HepG2 (cell line): ENCODE results near the gene ZC3H7B. TPM values are rescaled to one million over a fixed set of nuclear protein-coding genes. Genes with fewer than 3 reads are reported as not detected.

Experiments used
- ATAC-seq: fragments of 200-7000 bp; cut with Tn5 transposase; 3 replicates; pipeline ENCODE4 v1.9.1; 2020; ENCODE audit warnings: mild to moderate bottlenecking, moderate library complexity
- BruUV-seq: library from RNA; stranded (reverse); fragments of 400-500 nt; replicated peaks from 2 replicates; lab custom pipeline; 2021; lab: Mats Ljungman, UMichigan
- CTCF ChIA-PET: fragments of 300-600 bp; formaldehyde crosslinking; extraction: SDS; loops from one replicate; lab custom pipeline; 2021; ENCODE audit warnings: low total read pairs, inconsistent platforms, low intra/inter-chr PET ratio; lab: Yijun Ruan, JAX
- POLR2A ChIA-PET: fragments of 350-600 bp; sonication (Branson Sonifier 250); formaldehyde crosslinking; loops from one replicate; lab custom pipeline; 2020; ENCODE audit warnings: antibody characterized with exemption, inconsistent platforms; lab: Yijun Ruan, JAX
- DNase-seq: peaks from one replicate; pipeline ENCODE4 v3.0.0-alpha.2; 2015; ENCODE audit warnings: low spot score
- FAIRE-seq: peaks from 3 replicates; lab custom pipeline; 2011; peaks lifted over from hg19 to GRCh38; lab: Jason Lieb, UNC
- H2AFZ ChIP-seq: one replicate; pipeline ENCODE4 v1.6.1; 2011; ENCODE audit warnings: low read length, inconsistent platforms
- H3K27ac ChIP-seq: fragments of 300-600 bp; 3 replicates; pipeline ENCODE4 v1.8.0; 2011; ENCODE audit warnings: mixed run types, mild to moderate bottlenecking, mixed read lengths, low read length, inconsistent platforms; ENCODE audit not compliant: insufficient read depth; ENCODE audit errors: extremely low read length
- H3K27me3 ChIP-seq, 2 experiments: fragments of 200-600 bp in 1 of 2; 2 replicates in 1 of 2; 3 replicates in 1 of 2; pipeline versions ENCODE4 v1.6.0 to v1.8.0; 2011; ENCODE audit warnings: low read length in 2 of 2, mild to moderate bottlenecking in 2 of 2, moderate library complexity in 2 of 2, inconsistent platforms in 1 of 2; ENCODE audit not compliant: insufficient read depth in 2 of 2, control insufficient read depth in 1 of 2
- H3K36me3 ChIP-seq, 2 experiments: fragments of 200-600 bp in 1 of 2; replicated peaks in 1 of 2; 2 replicates in 1 of 2; 3 replicates in 1 of 2; pipeline versions ENCODE4 v1.5.1 to v1.8.0; 2011; ENCODE audit warnings: low read length in 2 of 2, inconsistent platforms in 1 of 2; ENCODE audit not compliant: insufficient read depth in 2 of 2, control insufficient read depth in 1 of 2
- H3K4me1 ChIP-seq: 2 replicates; pipeline ENCODE4 v1.5.1; 2012; ENCODE audit warnings: low read length, inconsistent platforms; ENCODE audit not compliant: insufficient read depth
- H3K4me2 ChIP-seq: 2 replicates; pipeline ENCODE4 v1.6.0; 2011; ENCODE audit warnings: low read depth, low read length, inconsistent platforms
- H3K4me3 ChIP-seq, 3 experiments: fragments of 200-600 bp in 1 of 3; sonication (generic), shearing (Covaris generic) in 1 of 3; replicated peaks in 1 of 3; 2 replicates each; pipeline ENCODE4 v1.5.1; 2011 to 2016; ENCODE audit warnings: low read length in 3 of 3, inconsistent platforms in 2 of 3, low read depth in 2 of 3, mild to moderate bottlenecking in 2 of 3, control low read depth in 1 of 3, mixed read lengths in 1 of 3; ENCODE audit not compliant: insufficient read depth in 1 of 3
- H3K79me2 ChIP-seq: one replicate; pipeline ENCODE4 v1.6.1; 2011; ENCODE audit warnings: low read length, inconsistent platforms; ENCODE audit not compliant: insufficient read depth
- H3K9ac ChIP-seq: 2 replicates; pipeline ENCODE4 v1.6.0; 2011; ENCODE audit warnings: mild to moderate bottlenecking, low read depth, low read length, inconsistent platforms; ENCODE audit not compliant: insufficient read depth
- H3K9me3 ChIP-seq: 2 replicates; pipeline ENCODE4 v1.5.1; 2012; ENCODE audit warnings: mild to moderate bottlenecking, low read length
- H4K20me1 ChIP-seq: 2 replicates; pipeline ENCODE4 v1.6.0; 2011; ENCODE audit warnings: inconsistent platforms, mild to moderate bottlenecking, low read length, moderate library complexity; ENCODE audit not compliant: insufficient read depth
- ATM ChIP-seq: fragments of 450-650 bp; IDR thresholded peaks from 2 replicates; pipeline ENCODE4 v1.7.1; 2017; ENCODE audit warnings: mild to moderate bottlenecking, borderline replicate concordance
- BHLHE40 ChIP-seq: IDR thresholded peaks from 2 replicates; pipeline ENCODE4 v1.6.1; 2011; ENCODE audit warnings: low read length, improper control_type of control experiment
- BRD4 ChIP-seq: sonication (generic); formaldehyde crosslinking; IDR thresholded peaks from 2 replicates; pipeline ENCODE4 v1.4.0; 2020; ENCODE audit warnings: missing genetic modification reagents
- FOXJ3 ChIP-seq: sonication (generic); formaldehyde crosslinking; IDR thresholded peaks from 2 replicates; pipeline ENCODE4 v1.4.0; 2020; ENCODE audit warnings: missing genetic modification reagents, mild to moderate bottlenecking, borderline replicate concordance
- NCOA2 ChIP-seq: sonication (generic); formaldehyde crosslinking; IDR thresholded peaks from 2 replicates; pipeline ENCODE4 v1.8.0; 2022; ENCODE audit warnings: inconsistent platforms
- PPARG ChIP-seq: conservative IDR thresholded peaks from 2 replicates; pipeline ENCODE4 v1.6.1; 2016; ENCODE audit warnings: missing biosample characterization, missing genetic modification reagents
- SMYD3 ChIP-seq: sonication (generic); formaldehyde crosslinking; IDR thresholded peaks from 2 replicates; pipeline ENCODE4 v1.8.1; 2023; ENCODE audit warnings: mild to moderate bottlenecking, missing genetic modification reagents
- ZNF329 ChIP-seq: sonication (generic); formaldehyde crosslinking; IDR thresholded peaks from 2 replicates; pipeline ENCODE4 v1.9.0; 2021; ENCODE audit warnings: low read depth, mild to moderate bottlenecking, missing genetic modification reagents
- ZNF550 ChIP-seq: sonication (generic); formaldehyde crosslinking; IDR thresholded peaks from 2 replicates; pipeline ENCODE4 v1.4.0; 2020; ENCODE audit warnings: mild to moderate bottlenecking, missing genetic modification reagents, borderline replicate concordance
- ZNF557 ChIP-seq: sonication (generic); formaldehyde crosslinking; IDR thresholded peaks from 2 replicates; pipeline ENCODE4 v1.4.0; 2020; ENCODE audit warnings: missing genetic modification reagents
- ZNF737 ChIP-seq: sonication (generic); formaldehyde crosslinking; IDR thresholded peaks from 2 replicates; pipeline ENCODE4 v1.5.0; 2020; ENCODE audit warnings: missing genetic modification reagents, mild to moderate bottlenecking, borderline replicate concordance
- ZNF766 ChIP-seq: sonication (generic); formaldehyde crosslinking; IDR thresholded peaks from 2 replicates; pipeline ENCODE4 v1.5.0; 2020; ENCODE audit warnings: missing genetic modification reagents, borderline replicate concordance
- WGBS: methylation state at CpG from one replicate; pipeline ENCODE4 v1.1.6; 2017; ENCODE audit warnings: low lambda C conversion rate; 5-methylcytosine and 5-hydroxymethylcytosine counted together
- in situ Hi-C: cut with HindIII; loops from 2 replicates; pipeline ENCODE4 v1.10.0; 2017; ENCODE audit warnings: low pct_unique_long_range_greater_than_20kb; ENCODE audit not compliant: extremely low pct_ligation_motif_present
- intact Hi-C: fragments of 100-400 bp; cut with micrococcal nuclease; formaldehyde crosslinking; loops from one replicate; pipeline ENCODE4 v1.10.0; 2022; ENCODE audit not compliant: unreplicated experiment
- polyA plus RNA-seq, 8 experiments: library from polyadenylated mRNA; depleted of rRNA in 3 of 8; stranded (reverse) in 7 of 8; unstranded in 1 of 8; fragments of >200 nt; fragmentation: Illumina TruSeq in 4 of 8; extraction: Trizol in 4 of 8; gene quantifications; 2 replicates each; pipeline versions ENCODE4 v1.2.1 to v1.2.3, GENCODE V29; 2011 to 2016; ENCODE audit warnings: low read depth in 4 of 8, missing spikeins in 1 of 8, mixed read lengths in 1 of 8; ENCODE audit not compliant: insufficient read depth in 1 of 8
- total RNA-seq, 5 experiments: library from RNA; depleted of rRNA; stranded (reverse); fragments of >200 nt; fragmentation: Illumina TruSeq; extraction: Trizol; gene quantifications; 2 replicates each; pipeline ENCODE4 v1.2.3, GENCODE V29; 2016; ENCODE audit warnings: low read depth in 1 of 5
- TF ChIP-seq, protein P1 (sequence below): IDR thresholded peaks from 2 replicates; pipeline ENCODE4 v1.6.1; 2016; ENCODE audit warnings: missing compliant biosample characterization, missing genetic modification reagents, borderline replicate concordance
- TF ChIP-seq, protein P2 (sequence below): IDR thresholded peaks from 2 replicates; pipeline ENCODE4 v1.6.1; 2016; ENCODE audit warnings: control low read depth
- TF ChIP-seq, protein P3 (sequence below): sonication (generic); formaldehyde crosslinking; IDR thresholded peaks from 2 replicates; pipeline ENCODE4 v1.5.0; 2020; ENCODE audit warnings: missing genetic modification reagents, mild to moderate bottlenecking, borderline replicate concordance
- TF ChIP-seq, protein P4 (sequence below): sonication (generic); formaldehyde crosslinking; IDR thresholded peaks from 2 replicates; pipeline ENCODE4 v1.8.0; 2022; ENCODE audit warnings: mild to moderate bottlenecking, missing genetic modification reagents, moderate library complexity

The ZC3H7B gene
- total and polyA plus RNA-seq, 2 of the 13 experiments (the other 11 are each of a cell fraction or from before 2014, with no cell fraction given): 26.4 to 37.2 TPM

DNA sequence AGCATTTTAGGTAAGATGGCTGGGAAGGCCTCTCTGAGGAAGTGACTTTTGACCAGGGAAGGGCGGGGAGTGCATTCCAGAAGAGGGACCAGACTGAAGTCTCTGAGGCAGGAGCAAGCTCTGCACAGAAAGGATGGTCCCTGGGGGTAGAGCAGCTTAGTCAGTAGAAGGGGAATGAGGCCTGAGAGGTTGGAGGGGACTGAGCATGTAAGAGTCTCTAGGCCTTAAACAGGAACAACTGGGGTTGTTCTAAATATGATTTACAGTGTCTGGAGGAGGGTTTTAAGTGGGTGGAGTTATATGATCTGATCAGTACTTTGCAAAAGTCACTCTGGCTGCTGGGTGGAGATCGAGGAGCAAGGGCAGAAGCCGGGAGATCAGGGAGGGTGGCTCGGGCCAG, 48.8 kb downstream of the ZC3H7B start (continued):
- TF ChIP-seq, protein P1, sequence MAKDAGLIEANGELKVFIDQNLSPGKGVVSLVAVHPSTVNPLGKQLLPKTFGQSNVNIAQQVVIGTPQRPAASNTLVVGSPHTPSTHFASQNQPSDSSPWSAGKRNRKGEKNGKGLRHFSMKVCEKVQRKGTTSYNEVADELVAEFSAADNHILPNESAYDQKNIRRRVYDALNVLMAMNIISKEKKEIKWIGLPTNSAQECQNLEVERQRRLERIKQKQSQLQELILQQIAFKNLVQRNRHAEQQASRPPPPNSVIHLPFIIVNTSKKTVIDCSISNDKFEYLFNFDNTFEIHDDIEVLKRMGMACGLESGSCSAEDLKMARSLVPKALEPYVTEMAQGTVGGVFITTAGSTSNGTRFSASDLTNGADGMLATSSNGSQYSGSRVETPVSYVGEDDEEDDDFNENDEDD (CRISPR knock-in tag): no peak
- TF ChIP-seq PPARG (CRISPR knock-in tag): no peak
- TF ChIP-seq BHLHE40: no peak
- no peak for TF ChIP-seq ZNF737 (CRISPR knock-in tag)
- no peak for TF ChIP-seq FOXJ3 (CRISPR knock-in tag)

DNA sequence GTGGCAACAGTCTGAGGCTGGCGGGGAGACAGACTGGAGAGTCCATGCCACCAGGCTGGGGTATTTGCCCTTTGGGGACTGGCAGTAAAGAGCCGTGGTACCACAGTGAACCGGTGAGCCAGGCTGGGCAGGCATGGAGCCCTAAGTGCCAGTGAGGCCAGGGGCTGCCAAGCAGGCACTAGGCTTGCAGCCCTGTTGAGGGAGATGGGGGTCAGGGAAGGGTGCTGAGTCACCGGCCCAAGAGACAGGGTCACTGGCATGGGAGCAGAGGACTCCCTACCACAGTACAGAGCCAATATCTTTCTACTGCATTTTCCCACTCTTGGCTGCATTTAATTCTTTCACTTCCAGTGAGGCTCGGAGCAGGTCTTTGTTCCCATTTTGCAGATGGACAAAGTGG, 49.7 kb downstream of the ZC3H7B start:
- Histone ChIP-seq H3K4me3 (no peak overlapping the region), H3K36me3 (peaks cover 48 to 92% of the 10 kb centered on the region in 2 experiments), H3K9me3 (no peaks in the 10 kb centered on the region), H4K20me1 (no peaks in the 10 kb centered on the region), H3K4me2 (no peak overlapping the region), H3K79me2 (no peaks in the 10 kb centered on the region), H3K9ac (no peak overlapping the region), H2AFZ (no peak overlapping the region), H3K27ac (no peak overlapping the region), H3K27me3 (no peaks in the 10 kb centered on the region), H3K4me1 (no peaks in the 10 kb centered on the region)
- ATAC-seq (no peak), FAIRE-seq (no peak), DNase-seq (no peak)
- TF ChIP-seq SMYD3 (CRISPR knock-in tag): no peak
- TF ChIP-seq ATM: no peak
- no peak for TF ChIP-seq NCOA2 (CRISPR knock-in tag)
- no peak for TF ChIP-seq ZNF329 (CRISPR knock-in tag)
- TF ChIP-seq ZNF550: no peak
- TF ChIP-seq, protein P2, sequence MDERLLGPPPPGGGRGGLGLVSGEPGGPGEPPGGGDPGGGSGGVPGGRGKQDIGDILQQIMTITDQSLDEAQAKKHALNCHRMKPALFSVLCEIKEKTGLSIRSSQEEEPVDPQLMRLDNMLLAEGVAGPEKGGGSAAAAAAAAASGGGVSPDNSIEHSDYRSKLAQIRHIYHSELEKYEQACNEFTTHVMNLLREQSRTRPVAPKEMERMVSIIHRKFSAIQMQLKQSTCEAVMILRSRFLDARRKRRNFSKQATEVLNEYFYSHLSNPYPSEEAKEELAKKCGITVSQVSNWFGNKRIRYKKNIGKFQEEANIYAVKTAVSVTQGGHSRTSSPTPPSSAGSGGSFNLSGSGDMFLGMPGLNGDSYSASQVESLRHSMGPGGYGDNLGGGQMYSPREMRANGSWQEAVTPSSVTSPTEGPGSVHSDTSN (CRISPR knock-in tag): no peak
- TF ChIP-seq, protein P3, sequence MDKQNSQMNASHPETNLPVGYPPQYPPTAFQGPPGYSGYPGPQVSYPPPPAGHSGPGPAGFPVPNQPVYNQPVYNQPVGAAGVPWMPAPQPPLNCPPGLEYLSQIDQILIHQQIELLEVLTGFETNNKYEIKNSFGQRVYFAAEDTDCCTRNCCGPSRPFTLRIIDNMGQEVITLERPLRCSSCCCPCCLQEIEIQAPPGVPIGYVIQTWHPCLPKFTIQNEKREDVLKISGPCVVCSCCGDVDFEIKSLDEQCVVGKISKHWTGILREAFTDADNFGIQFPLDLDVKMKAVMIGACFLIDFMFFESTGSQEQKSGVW: no peak
- TF ChIP-seq ZNF766: no peak
- no peak for TF ChIP-seq ZNF557 (CRISPR knock-in tag)
- TF ChIP-seq BRD4: no peak
- TF ChIP-seq, protein P4, sequence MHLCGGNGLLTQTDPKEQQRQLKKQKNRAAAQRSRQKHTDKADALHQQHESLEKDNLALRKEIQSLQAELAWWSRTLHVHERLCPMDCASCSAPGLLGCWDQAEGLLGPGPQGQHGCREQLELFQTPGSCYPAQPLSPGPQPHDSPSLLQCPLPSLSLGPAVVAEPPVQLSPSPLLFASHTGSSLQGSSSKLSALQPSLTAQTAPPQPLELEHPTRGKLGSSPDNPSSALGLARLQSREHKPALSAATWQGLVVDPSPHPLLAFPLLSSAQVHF (CRISPR knock-in tag): no peak
- intact Hi-C loops (no loop called here), in situ Hi-C loops (no loop called here)
- ChIA-PET POLR2A (no interaction called here), CTCF (no interaction called here)
- no TSS peak for BruUV-seq
- WGBS: 100% methylated on average over 3 of the region's 5 CpGs
